Endothelial cell of hepatic sinusoid (primary cell): ENCODE measurements around the gene HOXD12.

Source experiments
- in situ Hi-C: cut with HindIII; loops from 2 replicates; pipeline ENCODE4 v1.10.0; 2017; ENCODE audit warnings: low sequenced_read_pairs

The HOXD12 gene

GRCh38 chr2:176115883-176116813 is 16.6 kb downstream of the HOXD12 start, which contains the start of gene HOXD10:
HOXD10 (plus strand) TSS chr2:176116778; CDS start chr2:176116834, 56 bp downstream.
- in situ Hi-C loops = loop anchor here (25.0 kb wide), 1 partner anchor 1021 kb away; no protein-coding TSS in a partner anchor

- in situ Hi-C loops = loop anchor here (25.0 kb wide), 1 partner anchor 1020 kb away; no protein-coding TSS in a partner anchor
Measured at GRCh38 chr2:176117162-176117822, 17.7 kb downstream of the HOXD12 start.

- in situ Hi-C loops = loop anchor here (25.0 kb wide), 1 partner anchor 1019 kb away; no protein-coding TSS in a partner anchor
Measured at GRCh38 chr2:176117823-176118371, 18.3 kb downstream of the HOXD12 start.

GRCh38 chr2:176118601-176119339 is 19.2 kb downstream of the HOXD12 start:
- in situ Hi-C loops = loop anchor here (25.0 kb wide), 1 partner anchor 1019 kb away; no protein-coding TSS in a partner anchor

- in situ Hi-C loops = loop anchor here (25.0 kb wide), 1 partner anchor 1017 kb away; no protein-coding TSS in a partner anchor
Measured at GRCh38 chr2:176120364-176121189, 21.0 kb downstream of the HOXD12 start.

GRCh38 chr2:176121190-176122051 is 21.8 kb downstream of the HOXD12 start:
- in situ Hi-C loops = loop anchor here (25.0 kb wide), 1 partner anchor 1016 kb away; no protein-coding TSS in a partner anchor

- in situ Hi-C loops = loop anchor here (25.0 kb wide), 1 partner anchor 1015 kb away; no protein-coding TSS in a partner anchor
Measured at GRCh38 chr2:176122052-176122682, 22.6 kb downstream of the HOXD12 start.

GRCh38 chr2:176122683-176123410 is 23.3 kb downstream of the HOXD12 start, which contains the start of gene HOXD9:
HOXD9 (plus strand) TSS chr2:176122719; CDS start chr2:176122769, 50 bp downstream.
- in situ Hi-C loops = loop anchor here (25.0 kb wide), 1 partner anchor 1014 kb away; no protein-coding TSS in a partner anchor

- in situ Hi-C loops = loop anchor here (25.0 kb wide), 1 partner anchor 1014 kb away; no protein-coding TSS in a partner anchor
Measured at GRCh38 chr2:176123411-176124109, 24.0 kb downstream of the HOXD12 start.

- in situ Hi-C loops = loop anchor here (25.0 kb wide), 1 partner anchor 1013 kb away; no protein-coding TSS in a partner anchor
Measured at GRCh38 chr2:176124110-176124946, 24.7 kb downstream of the HOXD12 start.

GRCh38 chr2:176124947-176125771 is 25.6 kb downstream of the HOXD12 start:
- in situ Hi-C loops = loop anchor here (25.0 kb wide), 1 partner anchor 1012 kb away; no protein-coding TSS in a partner anchor

- in situ Hi-C loops = no loop called here
Measured at GRCh38 chr2:176125772-176126054, 26.1 kb downstream of the HOXD12 start.

GRCh38 chr2:176126929-176127773 is 27.6 kb downstream of the HOXD12 start:
- in situ Hi-C loops = no loop called here

GRCh38 chr2:176127774-176128072 is 28.1 kb downstream of the HOXD12 start:
- in situ Hi-C loops = no loop called here
